A549 (cell line): ENCODE data around the gene TUNAR. TPM values are rescaled to one million over a fixed set of nuclear protein-coding genes. Genes with fewer than 3 reads are reported as not detected.

Source experiments
- ATAC-seq, 2 experiments: fragments of 200-7000 bp in 1 of 2; fragments of >200 bp in 1 of 2; cut with Nextera tagmentation in 1 of 2; cut with Tn5 transposase in 1 of 2; 3 replicates each; pipeline versions ENCODE4 v1.8.0 to v1.9.1; 2018 to 2020; ENCODE audit warnings: mild to moderate bottlenecking in 1 of 2, moderate library complexity in 1 of 2
- CTCF ChIA-PET: fragments of 300-600 bp; sonication (Branson Sonifier 250); formaldehyde crosslinking; extraction: SDS; loops from one replicate; lab custom pipeline; 2021; ENCODE audit warnings: antibody characterized with exemption, inconsistent platforms; lab: Yijun Ruan, JAX
- POLR2A ChIA-PET: fragments of 350-600 bp; formaldehyde crosslinking; extraction: SDS; loops from one replicate; lab custom pipeline; 2021; ENCODE audit warnings: antibody characterized with exemption, inconsistent platforms; lab: Yijun Ruan, JAX
- DNase-seq, 2 experiments: peaks; one replicate each; pipeline versions ENCODE4 v3.0.0 to v3.0.0-alpha.2; 2011 to 2016; ENCODE audit warnings: low read depth in 1 of 2, low spot score in 1 of 2
- FAIRE-seq: peaks from 2 replicates; lab custom pipeline; 2011; peaks lifted over from hg19 to GRCh38; lab: Jason Lieb, UNC
- H3K27ac ChIP-seq, 2 experiments: fragments of >200 bp; sonication (Bioruptor Twin); formaldehyde crosslinking; 3 replicates each; pipeline ENCODE4 v1.5.1; 2016 to 2017
- H3K4me1 ChIP-seq: fragments of >200 bp; sonication (Bioruptor Twin); formaldehyde crosslinking; 3 replicates; pipeline ENCODE4 v1.6.1; 2016
- H3K4me2 ChIP-seq: fragments of >200 bp; sonication (Bioruptor Twin); formaldehyde crosslinking; 3 replicates; pipeline ENCODE4 v1.6.1; 2016
- H3K4me3 ChIP-seq: fragments of >200 bp; sonication (Bioruptor Twin); formaldehyde crosslinking; 3 replicates; pipeline ENCODE4 v1.5.1; 2016
- H3K9me3 ChIP-seq: fragments of >200 bp; sonication (Bioruptor Twin); formaldehyde crosslinking; 3 replicates; pipeline ENCODE4 v1.6.1; 2016
- BCL3 ChIP-seq: fragments of >200 bp; sonication (Bioruptor Twin); formaldehyde crosslinking; IDR thresholded peaks from 3 replicates; pipeline ENCODE4 v1.6.1; 2016
- CBX2 ChIP-seq: fragments of 200-600 bp; sonication (generic); IDR thresholded peaks from 2 replicates; pipeline ENCODE4 v1.6.1; 2016; ENCODE audit warnings: low read depth, mild to moderate bottlenecking, borderline replicate concordance
- CBX8 ChIP-seq: fragments of 200-600 bp; sonication (generic); IDR thresholded peaks from 2 replicates; pipeline ENCODE4 v1.6.1; 2016
- CHD2 ChIP-seq: fragments of 150-350 bp; IDR thresholded peaks from 2 replicates; pipeline ENCODE4 v1.6.1; 2014; ENCODE audit warnings: low read length; ENCODE audit not compliant: partially characterized antibody
- EHMT2 ChIP-seq: fragments of 200-600 bp; sonication (generic); IDR thresholded peaks from 2 replicates; pipeline ENCODE4 v1.6.1; 2016; ENCODE audit warnings: antibody characterized with exemption, low read depth, mild to moderate bottlenecking, moderate library complexity
- EP300 ChIP-seq, 2 experiments: fragments of >200 bp; sonication (Bioruptor Twin); formaldehyde crosslinking; IDR thresholded peaks; 2 replicates in 1 of 2; 3 replicates in 1 of 2; pipeline ENCODE4 v1.6.1; 2016 to 2017
- FOSL2 ChIP-seq, 2 experiments: fragments of 450-650 bp in 1 of 2; fragments of >200 bp in 1 of 2; sonication (Bioruptor Twin) in 1 of 2; formaldehyde crosslinking; IDR thresholded peaks; 2 replicates each; pipeline versions ENCODE4 v1.5.0 to v1.6.1; 2016 to 2020; ENCODE audit warnings: mild to moderate bottlenecking in 1 of 2, moderate library complexity in 1 of 2
- FOXS1 ChIP-seq: fragments of 250-450 bp; sonication (Bioruptor Pico); IDR thresholded peaks from 2 replicates; pipeline ENCODE4 v1.5.0; 2020; ENCODE audit warnings: mild to moderate bottlenecking, moderate library complexity
- HDAC2 ChIP-seq: fragments of 200-600 bp; sonication (generic); IDR thresholded peaks from 2 replicates; pipeline ENCODE4 v1.6.1; 2016
- HES2 ChIP-seq: fragments of >200 bp; sonication (Bioruptor Twin); formaldehyde crosslinking; IDR thresholded peaks from 2 replicates; pipeline ENCODE4 v1.6.1; 2016
- HEYL ChIP-seq: fragments of 250-450 bp; sonication (Bioruptor Pico); IDR thresholded peaks from 2 replicates; pipeline ENCODE4 v1.8.0; 2021; ENCODE audit warnings: mild to moderate bottlenecking, moderate library complexity
- JUN ChIP-seq, 2 experiments: fragments of >200 bp; sonication (Bioruptor Twin); formaldehyde crosslinking; IDR thresholded peaks; 2 replicates in 1 of 2; 3 replicates in 1 of 2; pipeline ENCODE4 v1.6.1; 2016 to 2017
- JUNB ChIP-seq: fragments of >200 bp; sonication (Bioruptor Twin); formaldehyde crosslinking; IDR thresholded peaks from 2 replicates; pipeline ENCODE4 v1.6.1; 2016
- MYC ChIP-seq: IDR thresholded peaks from 2 replicates; pipeline ENCODE4 v1.6.1; 2012; ENCODE audit warnings: mild to moderate bottlenecking, inconsistent platforms, low read length, improper control_type of control experiment, borderline replicate concordance
- NPAS2 ChIP-seq: fragments of 250-450 bp; sonication (Bioruptor Pico); IDR thresholded peaks from 2 replicates; pipeline ENCODE4 v1.8.0; 2022; ENCODE audit warnings: mild to moderate bottlenecking, moderate library complexity, borderline replicate concordance
- NR3C1 ChIP-seq: fragments of >200 bp; sonication (Bioruptor Twin); formaldehyde crosslinking; IDR thresholded peaks from 3 replicates; pipeline ENCODE4 v1.6.1; 2017
- POLR2A ChIP-seq: IDR thresholded peaks from 2 replicates; pipeline ENCODE4 v1.6.1; 2012; ENCODE audit warnings: mild to moderate bottlenecking, low read length
- RAD21 ChIP-seq, 2 experiments: fragments of >200 bp in 1 of 2; sonication (Bioruptor Twin) in 1 of 2; formaldehyde crosslinking in 1 of 2; IDR thresholded peaks in 1 of 2; conservative IDR thresholded peaks in 1 of 2; 2 replicates in 1 of 2; 3 replicates in 1 of 2; pipeline ENCODE4 v1.6.1; 2012 to 2018; ENCODE audit warnings: inconsistent platforms in 1 of 2
- RARB ChIP-seq: fragments of 250-450 bp; sonication (Bioruptor Pico); IDR thresholded peaks from 2 replicates; pipeline ENCODE4 v1.8.0; 2021; ENCODE audit warnings: mild to moderate bottlenecking, moderate library complexity
- RNF2 ChIP-seq: fragments of 200-600 bp; sonication (generic); IDR thresholded peaks from 2 replicates; pipeline ENCODE4 v1.6.1; 2016; ENCODE audit warnings: low read depth, mild to moderate bottlenecking, antibody characterized with exemption, moderate library complexity, borderline replicate concordance
- SMC3 ChIP-seq: fragments of >200 bp; sonication (Bioruptor Twin); formaldehyde crosslinking; IDR thresholded peaks from 3 replicates; pipeline ENCODE4 v1.6.1; 2018; ENCODE audit warnings: inconsistent platforms
- SREBF2 ChIP-seq: fragments of 450-650 bp; IDR thresholded peaks from 2 replicates; pipeline ENCODE4 v1.6.1; 2014; ENCODE audit warnings: mild to moderate bottlenecking, moderate library complexity
- TFCP2L1 ChIP-seq: fragments of 250-450 bp; sonication (Bioruptor Pico); IDR thresholded peaks from 2 replicates; pipeline ENCODE4 v1.5.0; 2021; ENCODE audit warnings: mild to moderate bottlenecking
- TP53 ChIP-seq: fragments of 250-450 bp; sonication (Bioruptor Pico); IDR thresholded peaks from 2 replicates; pipeline ENCODE4 v1.5.0; 2021; ENCODE audit warnings: mild to moderate bottlenecking, moderate library complexity
- ZC3H11A ChIP-seq: fragments of 450-650 bp; IDR thresholded peaks from 2 replicates; pipeline ENCODE4 v1.6.1; 2014; ENCODE audit warnings: antibody characterized with exemption, mild to moderate bottlenecking
- WGBS: methylation state at CpG from one replicate; pipeline ENCODE4 v1.1.6; 2017; ENCODE audit errors: missing lambda C conversion rate; 5-methylcytosine and 5-hydroxymethylcytosine counted together
- polyA plus RNA-seq, 4 experiments: library from polyadenylated mRNA; depleted of rRNA in 3 of 4; stranded (reverse); fragments of >200 nt; fragmentation: RNase III in 1 of 4; extraction: RNeasy Plus Mini Kit Qiagen cat#74134 plus additional on column Dnase treatment in 1 of 4; gene quantifications; 2 replicates in 3 of 4; 3 replicates in 1 of 4; pipeline ENCODE4 v1.2.3, GENCODE V29; 2011 to 2017
- TF ChIP-seq, protein P1 (sequence below): fragments of 250-450 bp; sonication (Bioruptor Pico); IDR thresholded peaks from 2 replicates; pipeline ENCODE4 v1.5.0; 2021; ENCODE audit warnings: mild to moderate bottlenecking, moderate library complexity, borderline replicate concordance

The TUNAR gene
- polyA plus RNA-seq, 2 of the 4 experiments (the other 2 are of a cell fraction), result not detected

DNA sequence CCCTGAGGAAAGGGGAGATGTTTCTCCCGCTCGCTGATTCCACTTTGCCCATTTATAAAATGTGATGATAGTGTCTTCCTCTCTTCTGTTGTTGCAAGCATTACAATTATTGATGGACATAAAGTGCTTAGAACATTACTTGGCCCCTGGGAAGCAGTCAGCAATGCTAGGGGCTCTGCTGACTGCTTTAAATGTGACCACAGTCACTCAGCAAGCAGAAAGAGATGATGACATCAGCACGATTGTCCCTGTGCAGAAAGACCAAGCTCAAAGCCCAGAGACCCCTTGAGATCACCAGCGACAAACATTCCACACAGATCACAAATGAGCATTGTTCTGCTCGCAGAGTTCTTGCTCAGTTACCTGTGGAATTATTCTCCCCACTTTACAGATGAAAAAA is 26.5 kb downstream of the TUNAR start:
- FAIRE-seq (no peak), DNase-seq (no peak), ATAC-seq (no peak)
- Histone ChIP-seq H3K4me1 (no peaks in the 10 kb centered on the region), H3K9me3 (no peaks in the 10 kb centered on the region), H3K4me3 (no peak overlapping the region), H3K4me2 (no peak overlapping the region), H3K27ac (no peak overlapping the region)
- ChIA-PET CTCF (interaction anchor here (0.9 kb wide), 1 partner anchor 129 kb away, joined by 3 read pairs; no protein-coding TSS in a partner anchor), POLR2A (no interaction called here)
- TF ChIP-seq POLR2A, result no peak
- no peak for TF ChIP-seq RARB (CRISPR knock-in tag)
- no peak for TF ChIP-seq EP300 (IDR thresholded peaks at IDR 0.05)
- TF ChIP-seq TFCP2L1 (CRISPR knock-in tag), result no peak
- TF ChIP-seq JUN (IDR thresholded peaks at IDR 0.05), result no peak
- TF ChIP-seq BCL3, result no peak
- no peak for TF ChIP-seq FOXS1 (CRISPR knock-in tag)
- no peak for TF ChIP-seq CBX2
- TF ChIP-seq NPAS2 (CRISPR knock-in tag), result no peak
- no peak for TF ChIP-seq TP53 (CRISPR knock-in tag)
- no peak for TF ChIP-seq ZC3H11A
- no peak for TF ChIP-seq MYC
- no peak for TF ChIP-seq SMC3
- TF ChIP-seq, protein P1, sequence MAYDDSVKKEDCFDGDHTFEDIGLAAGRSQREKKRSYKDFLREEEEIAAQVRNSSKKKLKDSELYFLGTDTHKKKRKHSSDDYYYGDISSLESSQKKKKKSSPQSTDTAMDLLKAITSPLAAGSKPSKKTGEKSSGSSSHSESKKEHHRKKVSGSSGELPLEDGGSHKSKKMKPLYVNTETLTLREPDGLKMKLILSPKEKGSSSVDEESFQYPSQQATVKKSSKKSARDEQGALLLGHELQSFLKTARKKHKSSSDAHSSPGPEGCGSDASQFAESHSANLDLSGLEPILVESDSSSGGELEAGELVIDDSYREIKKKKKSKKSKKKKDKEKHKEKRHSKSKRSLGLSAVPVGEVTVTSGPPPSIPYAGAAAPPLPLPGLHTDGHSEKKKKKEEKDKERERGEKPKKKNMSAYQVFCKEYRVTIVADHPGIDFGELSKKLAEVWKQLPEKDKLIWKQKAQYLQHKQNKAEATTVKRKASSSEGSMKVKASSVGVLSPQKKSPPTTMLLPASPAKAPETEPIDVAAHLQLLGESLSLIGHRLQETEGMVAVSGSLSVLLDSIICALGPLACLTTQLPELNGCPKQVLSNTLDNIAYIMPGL (CRISPR knock-in tag), result no peak
- WGBS, result 11% methylated on average over 5 of the region's 5 CpGs

- CTCF ChIA-PET, result no interaction called here
- H3K4me2 ChIP-seq, result no peak overlapping the region
- H3K27ac ChIP-seq, result no peak overlapping the region
- 11% methylated on average over 2 of the region's 4 CpGs for WGBS
- POLR2A ChIA-PET, result no interaction called here
- no peak overlapping the region for H3K4me3 ChIP-seq
- no peaks in the 10 kb centered on the region for H3K4me1 ChIP-seq
- ATAC-seq, result no peak
- FAIRE-seq, result no peak
- no peaks in the 10 kb centered on the region for H3K9me3 ChIP-seq
- DNase-seq, result no peak
- TF ChIP-seq NR3C1, result no peak
- TF ChIP-seq RAD21 (conservative IDR thresholded peaks at IDR 0.05 in 1 of 2, IDR thresholded peaks at IDR 0.05 in 1 of 2), result no peak
- TF ChIP-seq HES2, result no peak
- no peak for TF ChIP-seq JUNB
- no peak for TF ChIP-seq HDAC2
- TF ChIP-seq CBX8, result no peak
- TF ChIP-seq SREBF2, result no peak
- TF ChIP-seq CHD2, result no peak
- TF ChIP-seq HEYL (CRISPR knock-in tag), result no peak
- TF ChIP-seq EHMT2, result no peak
These were observed 27.0 kb downstream of the TUNAR start for GRCh38 chr14:95903616-95904107.

DNA sequence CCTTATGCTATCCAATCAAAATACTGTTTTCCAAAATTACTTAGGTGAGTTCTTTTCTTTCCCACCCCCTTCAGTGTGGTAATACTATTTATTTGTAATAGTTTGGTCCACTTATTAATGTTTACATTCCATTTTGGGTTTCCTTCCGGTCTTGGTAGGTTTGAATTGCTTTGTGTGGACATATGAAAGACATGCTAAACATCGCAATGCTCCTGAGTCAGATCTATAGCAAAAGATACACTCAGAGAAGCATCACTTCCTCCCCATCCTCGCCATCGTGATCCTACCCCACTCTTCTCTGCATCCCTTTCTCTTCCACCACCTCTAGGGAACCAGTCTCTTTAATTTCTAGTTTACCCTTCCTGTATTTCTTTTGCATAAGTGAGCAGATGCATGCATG is 30.0 kb downstream of the TUNAR start:
- POLR2A ChIA-PET, result no interaction called here
- ATAC-seq, result no peak
- WGBS, result 12% methylated on average over 4 of the region's 4 CpGs
- H3K4me1 ChIP-seq, result no peaks in the 10 kb centered on the region
- H3K9me3 ChIP-seq, result no peaks in the 10 kb centered on the region
- no peak overlapping the region for H3K27ac ChIP-seq
- H3K4me3 ChIP-seq, result no peak overlapping the region
- no peak for DNase-seq
- CTCF ChIA-PET, result no interaction called here
- TF ChIP-seq JUN (IDR thresholded peaks at IDR 0.05) (no peak), HDAC2 (no peak), FOSL2 (IDR thresholded peaks at IDR 0.05) (no peak), FOSL2 (CRISPR knock-in tag; IDR thresholded peaks at IDR 0.05) (no peak), FOXS1 (CRISPR knock-in tag) (no peak), SMC3 (no peak), RNF2 (no peak)
- no peak for FAIRE-seq
- H3K4me2 ChIP-seq, result no peak overlapping the region
